Right hindlimb (tissue), 1 donor: ENCODE results near the gene LRRC2.
A peak's percentile ranks its signal among the peaks of the same experiment; 100 is the strongest.
"Not testable (repeated sequence)": the region's sequence is repeated elsewhere in the genome, so short reads cannot be mapped to it uniquely, and the experiment has no call there.

Source experiments
- DNase-seq: peaks from one replicate; pipeline ENCODE4 v3.0.0-alpha.2; 2018

The LRRC2 gene

DNA sequence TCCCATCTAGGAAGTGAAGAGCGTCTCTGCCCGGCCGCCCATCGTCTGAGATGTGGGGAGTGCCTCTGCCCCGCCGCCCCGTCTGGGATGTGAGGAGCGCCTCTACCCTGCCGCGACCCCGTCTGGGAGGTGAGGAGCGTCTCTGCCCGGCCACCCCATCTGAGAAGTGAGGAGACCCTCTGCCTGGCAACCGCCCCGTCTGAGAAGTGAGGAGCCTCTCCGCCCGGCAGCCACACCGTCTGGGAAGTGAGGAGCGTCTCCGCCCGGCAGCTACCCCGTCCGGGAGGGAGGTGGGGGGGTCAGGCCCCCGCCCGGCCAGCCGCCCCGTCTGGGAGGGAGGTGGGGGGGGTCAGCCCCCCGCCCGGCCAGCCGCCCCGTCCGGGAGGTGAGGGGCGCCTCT lies 71.6 kb downstream of the LRRC2 start:
- DNase-seq: not testable (repeated sequence)

DNA sequence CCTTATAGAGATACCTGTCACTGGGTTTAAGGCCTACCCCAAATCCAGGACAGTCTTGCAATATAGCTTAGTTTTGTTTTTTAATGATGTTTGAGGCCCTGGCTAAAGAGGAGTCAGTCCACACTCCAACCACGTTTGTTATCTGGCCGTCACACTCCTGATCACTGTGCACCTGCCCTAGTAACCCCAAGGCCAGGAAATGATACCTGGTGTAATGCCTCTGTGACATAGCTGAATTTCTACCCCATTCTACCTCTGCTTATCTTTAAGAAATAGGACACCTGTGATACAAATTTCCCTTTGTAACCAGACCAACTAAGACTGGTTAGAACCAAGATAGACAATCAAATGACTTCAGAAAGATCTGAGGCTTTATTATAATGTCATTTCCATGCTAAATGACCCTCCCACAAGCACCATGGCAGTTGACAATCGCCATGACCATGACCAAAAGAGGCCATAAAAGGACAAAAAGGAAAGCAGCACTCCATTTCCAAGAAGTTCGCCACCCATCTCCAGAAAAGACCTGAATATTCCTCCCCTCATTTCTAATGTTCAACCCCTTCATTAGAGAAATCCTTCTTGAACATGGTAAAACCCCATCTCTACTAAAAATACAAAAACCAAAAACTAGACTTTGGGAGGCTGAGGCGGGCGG lies 73.1 kb downstream of the LRRC2 start:
- no peak for DNase-seq

DNA sequence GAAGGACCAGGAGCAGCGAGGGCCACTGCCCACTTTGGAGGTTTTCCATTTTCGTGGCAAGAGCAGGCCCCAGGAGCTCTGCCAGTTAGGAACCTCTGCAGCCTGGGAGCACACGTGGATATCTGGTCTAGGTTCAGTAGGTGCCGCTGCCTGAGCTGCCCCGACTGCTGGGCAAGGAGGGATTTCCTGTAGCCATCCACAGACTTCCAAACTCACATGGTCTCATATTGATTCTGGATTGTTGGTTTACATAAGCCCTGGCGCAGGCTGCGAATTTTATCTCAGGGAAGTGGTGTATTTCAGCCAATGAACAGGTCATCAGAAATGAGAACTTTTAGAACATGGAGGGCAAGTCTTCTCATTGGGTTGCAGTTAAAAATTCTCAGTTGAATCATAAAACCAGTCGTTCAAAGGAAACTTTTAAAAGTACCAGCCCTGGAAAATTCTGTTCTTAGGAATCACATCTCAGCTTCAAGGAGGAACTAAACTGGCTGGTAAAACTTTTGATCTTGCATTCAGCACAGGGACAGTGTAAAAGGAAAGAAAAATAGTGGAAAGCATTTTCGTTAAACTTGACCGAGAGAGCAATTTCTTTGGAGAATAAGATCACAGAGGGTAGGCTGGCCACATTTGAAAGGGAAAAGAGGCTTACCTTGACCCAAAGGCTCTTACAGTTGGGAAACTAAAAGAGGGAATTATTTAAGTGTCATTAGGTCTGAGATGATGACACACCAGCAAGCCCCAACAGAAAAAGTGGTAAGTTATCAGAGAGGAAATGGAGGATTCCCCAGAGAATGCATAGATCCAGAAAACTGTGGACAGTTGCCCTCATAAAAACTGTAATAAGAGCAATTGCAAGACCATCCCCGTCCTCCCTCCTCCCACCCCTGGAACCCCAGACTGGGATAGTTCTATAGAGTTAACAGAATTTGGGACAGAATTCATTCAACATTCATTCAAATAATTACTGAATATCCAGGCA lies 74.7 kb downstream of the LRRC2 start:
- DNase-seq: no peak

DNA sequence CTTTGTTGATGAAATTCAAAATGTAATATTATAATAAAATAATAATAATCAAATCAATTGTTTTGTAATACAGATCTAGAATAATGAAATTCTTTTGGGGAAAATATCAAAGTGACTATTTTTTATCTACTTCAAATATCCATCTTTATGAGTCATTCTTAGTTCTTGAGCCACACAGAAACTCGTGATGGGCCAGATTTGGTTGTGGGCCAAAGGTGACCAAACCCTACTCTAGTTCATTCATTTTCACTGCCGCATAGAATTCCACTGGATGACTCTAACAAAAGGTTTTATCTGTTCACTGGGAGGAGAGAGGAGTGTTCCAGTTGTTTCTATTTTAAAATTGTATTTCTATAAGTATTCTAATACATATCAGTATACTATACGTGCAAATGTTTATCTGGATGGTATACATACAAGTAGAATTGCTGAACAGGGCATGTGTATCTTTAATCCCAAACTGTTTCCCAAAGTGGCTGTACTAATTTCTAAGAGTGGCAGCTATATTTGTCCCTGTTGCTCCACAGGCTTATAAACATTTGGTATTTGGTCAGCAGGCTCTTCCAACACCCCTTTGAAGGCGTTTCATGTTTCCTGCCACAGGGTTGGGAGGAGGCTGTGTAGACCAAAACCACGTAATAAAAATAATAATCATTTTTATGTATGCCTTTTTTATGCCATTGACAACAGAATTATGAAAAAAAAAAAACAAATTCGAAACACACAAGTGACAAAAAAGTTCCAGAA lies 75.6 kb downstream of the LRRC2 start:
- no peak for DNase-seq

DNA sequence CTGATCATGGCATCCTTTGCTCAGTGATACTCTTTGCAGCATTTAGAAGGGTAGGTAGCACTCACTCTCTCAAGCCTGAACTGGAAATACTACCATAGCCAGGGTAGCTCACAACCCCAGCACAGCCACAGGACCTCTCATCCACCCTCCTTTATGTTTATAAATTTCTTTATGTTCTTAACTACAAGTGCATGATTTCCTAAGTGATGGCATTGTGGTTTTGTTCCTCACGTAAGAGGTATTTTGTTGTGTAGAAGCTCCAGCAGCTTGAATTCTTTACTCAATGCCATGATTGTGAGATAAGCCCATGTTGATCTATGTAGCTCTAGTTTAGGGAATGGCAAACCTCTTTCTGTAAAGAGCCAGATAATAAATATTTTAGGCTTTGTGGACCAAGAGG lies 76.2 kb downstream of the LRRC2 start:
- no peak for DNase-seq

DNA sequence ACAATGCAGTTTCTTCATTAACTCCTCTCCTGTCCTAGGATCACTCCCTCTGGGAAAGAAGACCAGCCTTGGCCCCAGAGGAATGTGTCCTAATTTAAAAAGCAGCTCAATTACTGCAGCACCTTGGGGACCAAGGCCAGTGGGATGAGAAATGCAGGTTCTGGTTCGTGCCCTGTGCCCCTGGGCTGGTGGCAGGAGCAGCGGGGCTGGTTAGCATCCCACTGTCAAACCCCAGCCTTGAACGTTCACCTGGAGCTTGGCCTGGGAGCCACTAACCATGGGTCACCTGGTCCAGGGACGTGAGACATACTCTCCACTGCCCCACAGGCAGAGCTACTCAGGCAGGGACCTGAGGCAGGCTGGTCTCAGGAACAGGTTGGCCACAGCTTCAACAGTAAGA lies 76.7 kb downstream of the LRRC2 start:
- DNase-seq: no peak

DNA sequence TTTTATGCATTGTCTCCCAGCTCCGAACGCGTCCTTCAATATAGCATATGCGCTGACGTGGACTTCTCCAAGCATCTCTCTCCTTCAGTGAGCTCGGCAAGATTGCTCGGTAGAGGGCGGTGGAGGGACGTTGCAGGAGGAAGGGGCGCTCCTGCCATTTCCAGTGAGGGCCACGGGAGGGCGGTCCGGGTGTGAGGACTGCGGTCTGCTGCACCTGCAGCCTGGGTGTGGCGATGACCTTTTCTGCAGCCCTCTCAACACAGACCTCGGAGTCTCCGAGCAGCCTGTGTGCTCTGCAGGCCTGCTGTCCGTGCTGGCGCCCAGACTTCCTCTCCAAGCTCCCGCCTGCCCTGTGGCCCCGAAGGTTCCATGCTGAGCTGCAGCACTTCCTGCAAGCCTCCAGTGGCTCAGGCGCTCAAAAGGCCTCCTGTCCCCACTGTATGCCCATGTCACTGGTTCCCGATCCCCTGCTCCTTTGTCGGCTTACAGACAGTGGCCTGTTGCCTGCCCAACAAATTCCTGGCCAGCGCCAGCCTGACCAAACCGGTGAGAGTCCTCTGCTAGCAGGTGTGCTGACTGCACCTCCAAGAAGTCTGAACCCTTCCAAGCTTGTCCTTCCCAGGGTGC lies 77.3 kb downstream of the LRRC2 start:
- peak; percentile 92 for DNase-seq

DNA sequence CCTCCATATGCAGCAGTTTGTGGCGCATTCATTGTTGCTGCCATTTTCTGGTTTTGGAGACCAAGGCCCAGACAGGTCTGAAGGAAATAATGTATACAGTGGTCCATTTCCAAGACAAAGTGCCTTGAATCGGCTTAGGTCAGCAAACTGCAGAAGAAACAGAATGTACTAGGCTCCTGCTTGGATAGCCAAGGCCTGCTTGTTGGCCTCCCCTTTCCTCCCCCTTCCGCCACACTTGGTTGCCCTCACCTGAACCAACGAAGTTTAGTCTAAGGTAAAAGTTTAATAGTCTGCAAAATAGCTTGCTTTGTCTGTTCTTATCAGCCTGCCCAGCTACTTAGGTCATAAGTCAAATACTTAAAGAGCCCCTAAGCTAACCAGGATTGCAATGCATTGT lies 80.3 kb downstream of the LRRC2 start:
- no peak for DNase-seq

DNA sequence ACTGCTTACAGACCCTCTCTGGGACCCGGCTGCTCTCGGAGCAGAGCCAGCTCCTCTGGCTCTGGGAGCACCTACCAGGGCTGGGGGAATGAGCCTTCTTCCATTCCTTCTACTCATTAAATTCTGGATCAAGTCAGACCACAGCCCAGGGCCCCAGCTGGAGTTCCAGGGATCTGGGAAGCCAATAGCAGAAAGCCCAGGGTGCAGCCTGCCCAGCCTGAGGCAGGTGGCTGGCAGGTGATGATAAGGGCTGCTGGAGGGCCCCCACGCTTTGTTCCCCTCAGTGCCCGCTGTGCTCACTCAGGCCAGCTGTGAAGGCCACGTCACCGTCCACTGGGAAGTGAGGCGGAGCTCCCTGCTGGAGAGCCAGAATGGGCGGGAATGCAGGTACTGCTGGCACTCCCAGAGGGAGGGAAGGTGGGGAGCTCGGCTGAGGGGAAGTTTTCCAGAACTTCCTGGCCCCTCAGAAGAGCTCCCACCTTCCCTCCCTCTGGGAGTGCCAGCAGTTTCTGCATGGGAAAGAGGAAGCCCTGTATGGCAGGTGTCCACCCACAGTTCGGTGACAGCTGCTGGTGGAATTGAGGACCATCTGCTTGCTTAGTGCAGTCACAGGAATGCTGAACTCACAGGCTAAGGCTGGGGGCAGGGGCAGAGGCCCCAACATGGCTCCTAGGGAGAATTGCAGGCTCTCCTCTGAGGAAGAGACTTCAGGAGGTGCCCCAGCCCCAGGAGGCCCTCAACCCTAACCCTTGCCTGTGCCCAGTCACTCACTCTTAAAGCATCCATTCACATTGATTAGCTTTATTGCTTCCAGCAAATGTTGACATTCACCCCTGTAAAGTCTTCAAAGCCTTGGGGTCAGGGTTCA lies 81.0 kb downstream of the LRRC2 start:
- DNase-seq: peak; percentile 68

DNA sequence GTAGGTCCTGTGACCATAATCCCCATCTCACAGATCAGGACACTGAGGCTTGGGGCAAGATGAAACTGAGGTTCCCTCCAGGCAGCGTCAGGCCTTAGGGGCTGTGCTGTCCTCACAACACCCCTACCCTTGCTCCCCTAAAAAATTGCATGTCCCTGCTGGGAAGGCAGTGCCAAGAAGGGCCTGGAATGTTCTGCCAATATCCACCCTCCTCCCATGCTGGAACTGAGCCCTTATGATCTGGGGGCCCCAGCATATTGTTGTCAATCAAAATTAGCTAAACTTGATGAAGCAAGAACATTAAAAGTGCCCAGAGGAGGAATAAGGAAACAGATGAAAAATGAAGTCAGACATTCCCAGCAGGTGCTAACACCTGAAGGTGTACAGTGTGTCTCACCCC lies 81.7 kb downstream of the LRRC2 start:
- DNase-seq: no peak

DNA sequence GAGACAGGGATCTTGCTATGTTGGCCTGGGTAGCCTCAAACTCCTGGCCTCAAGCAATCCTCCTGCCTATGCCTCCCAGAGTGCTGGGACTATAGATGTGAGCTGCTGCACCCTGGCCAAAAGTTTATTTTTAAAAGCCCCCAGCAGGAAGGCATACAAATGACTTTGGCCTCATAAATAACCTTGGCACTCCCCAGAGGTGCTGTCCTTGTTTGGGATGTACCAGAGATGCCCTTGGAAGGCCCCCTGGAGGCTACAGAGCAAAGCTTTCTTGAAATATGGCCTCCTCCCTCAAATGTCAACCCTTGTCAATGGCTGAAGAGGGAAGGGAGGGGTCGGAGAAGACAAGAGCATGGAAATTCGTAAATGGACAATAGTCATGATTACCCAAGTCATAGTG lies 82.3 kb downstream of the LRRC2 start:
- DNase-seq: no peak

DNA sequence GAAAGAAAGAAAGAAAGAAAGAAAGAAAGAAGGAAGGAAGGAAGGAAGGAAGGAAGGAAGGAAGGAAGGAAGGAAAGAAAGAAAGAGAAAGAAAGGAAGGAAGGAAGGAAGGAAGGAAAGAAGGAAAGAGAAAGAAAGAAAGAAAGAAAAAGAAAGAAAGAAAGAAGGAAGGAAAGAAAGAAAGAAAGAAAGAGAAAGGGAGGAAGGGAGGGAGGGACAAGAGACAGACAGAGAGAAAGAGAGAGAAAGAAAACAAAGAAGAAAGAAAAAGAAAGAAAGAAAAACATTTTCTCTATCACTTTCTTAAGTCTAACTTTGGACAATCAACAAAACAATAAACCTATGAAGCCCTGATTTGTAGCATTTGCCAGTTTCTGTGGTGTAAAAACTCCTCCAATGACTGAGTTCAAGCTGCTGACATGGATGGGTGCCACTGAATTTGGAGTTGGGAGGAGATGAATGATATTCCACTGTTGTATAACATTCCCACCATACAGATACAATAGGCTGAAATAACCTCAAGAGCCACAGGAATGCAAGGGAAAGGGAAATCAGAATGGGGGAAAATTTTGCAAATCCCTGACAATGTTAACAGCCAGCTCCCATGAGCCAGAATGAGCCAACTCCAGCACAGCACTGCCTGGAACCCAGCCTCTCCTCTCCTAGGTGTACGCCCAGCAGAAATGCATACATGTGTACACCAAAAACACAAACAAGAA lies 83.3 kb downstream of the LRRC2 start:
- peak; percentile 44 for DNase-seq

DNA sequence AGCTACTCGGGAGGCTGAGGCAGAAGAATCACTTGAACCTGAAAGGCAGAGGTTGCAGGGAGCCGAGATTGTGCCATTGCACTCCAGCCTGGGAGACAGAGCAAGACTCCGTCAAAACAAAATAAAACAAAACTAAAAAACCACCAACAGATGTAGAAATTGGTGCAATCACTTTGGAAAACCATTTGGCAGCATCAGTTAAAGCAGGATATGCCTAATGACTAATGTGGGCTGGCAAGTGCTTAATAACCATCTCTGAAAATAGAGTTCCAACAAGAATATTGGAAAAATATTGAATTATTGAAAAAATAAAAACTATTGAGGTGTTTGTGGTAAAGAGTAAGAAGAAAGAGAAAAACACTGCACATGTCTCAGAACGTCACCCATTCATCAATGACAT lies 84.5 kb downstream of the LRRC2 start:
- DNase-seq: no peak

DNA sequence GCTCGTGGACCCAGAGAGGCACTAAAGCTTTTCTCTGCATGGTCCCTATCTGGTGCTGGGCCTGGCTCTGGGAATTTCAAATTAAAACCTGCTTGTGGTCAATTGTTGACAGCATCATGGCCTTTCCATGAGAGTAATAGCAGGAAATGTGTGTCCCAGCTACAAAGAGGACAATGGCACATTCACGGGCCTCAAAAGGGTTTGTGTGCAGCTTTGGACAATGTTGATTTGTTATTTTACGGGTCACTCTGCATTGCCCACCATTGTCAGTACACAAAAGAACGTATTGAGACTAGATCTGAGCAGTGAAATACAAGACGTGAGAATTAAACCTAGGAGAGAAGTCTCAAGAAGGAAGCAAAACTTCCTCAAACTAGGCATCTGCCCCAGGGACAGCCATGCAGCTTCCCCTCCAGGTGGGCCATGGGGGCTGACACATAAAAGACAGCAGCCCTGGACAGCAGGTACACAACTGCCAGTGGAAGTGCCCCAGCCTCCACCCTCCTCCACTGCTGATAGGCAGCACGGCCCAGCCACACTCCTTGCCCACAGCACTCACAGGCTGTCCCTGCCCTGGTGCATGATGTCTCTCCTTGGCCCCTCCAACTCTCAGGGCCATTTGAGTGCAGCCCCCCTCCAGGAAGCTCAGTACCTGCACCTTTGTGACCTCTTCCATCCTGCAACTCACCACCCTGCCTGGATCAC lies 85.5 kb downstream of the LRRC2 start:
- DNase-seq: no peak

DNA sequence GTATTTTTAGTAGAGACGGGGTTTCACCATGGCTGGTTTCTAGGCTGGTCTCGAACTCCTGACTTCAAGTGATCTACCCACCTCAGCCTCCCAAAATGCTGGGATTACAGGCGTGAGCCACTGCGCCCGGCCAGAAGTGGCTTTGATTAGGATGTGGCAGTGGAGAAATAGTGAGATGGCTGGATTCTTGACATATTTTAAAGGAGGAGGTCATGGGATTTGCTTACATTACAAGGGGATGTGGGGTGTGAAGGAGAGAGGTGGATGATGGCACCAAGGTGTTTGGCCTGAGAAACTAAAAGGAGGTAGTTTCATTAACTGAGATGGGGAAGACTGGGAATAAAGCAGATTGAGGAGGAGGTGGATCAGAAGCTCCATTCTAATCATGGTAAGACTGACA lies 86.4 kb downstream of the LRRC2 start:
- no peak for DNase-seq

DNA sequence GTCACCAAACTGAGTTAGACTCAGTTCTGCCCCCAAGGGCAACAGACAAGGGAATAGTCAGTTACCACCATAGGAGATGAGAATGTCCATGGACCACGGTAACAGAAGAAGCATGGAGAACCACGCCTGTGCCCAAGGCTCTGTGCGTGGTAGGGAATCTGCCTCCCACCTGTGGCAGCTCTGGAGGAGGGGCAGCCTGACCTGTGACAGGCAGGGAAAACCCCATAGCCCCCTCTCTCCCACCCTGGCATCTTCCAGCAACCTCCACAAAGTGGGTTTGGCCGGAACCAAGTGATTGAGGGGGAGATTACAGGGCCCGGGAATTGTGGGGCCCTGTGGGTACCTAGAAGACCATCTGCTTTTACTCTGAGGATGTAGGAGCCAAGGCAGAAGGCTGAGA lies 87.1 kb downstream of the LRRC2 start:
- no peak for DNase-seq

DNA sequence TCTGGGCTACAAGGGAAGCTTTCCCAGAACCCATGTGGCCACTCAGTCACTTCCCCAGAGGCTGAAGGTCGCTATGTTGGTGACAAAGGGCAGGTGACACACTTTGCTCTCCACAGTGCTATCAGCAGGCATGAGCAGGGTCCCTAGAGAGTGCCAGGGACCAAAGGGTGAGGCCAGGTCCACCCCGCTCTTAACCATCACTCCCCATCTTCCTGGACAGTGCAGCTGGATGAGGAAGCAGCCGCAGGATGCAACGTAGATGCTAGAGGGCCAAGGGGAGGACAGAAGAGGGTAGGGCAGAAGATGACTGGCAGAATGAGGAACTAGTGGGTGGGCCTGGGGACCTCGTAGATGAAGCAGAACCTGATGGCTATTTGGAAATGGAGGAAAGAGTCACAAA lies 87.8 kb downstream of the LRRC2 start:
- DNase-seq: no peak

DNA sequence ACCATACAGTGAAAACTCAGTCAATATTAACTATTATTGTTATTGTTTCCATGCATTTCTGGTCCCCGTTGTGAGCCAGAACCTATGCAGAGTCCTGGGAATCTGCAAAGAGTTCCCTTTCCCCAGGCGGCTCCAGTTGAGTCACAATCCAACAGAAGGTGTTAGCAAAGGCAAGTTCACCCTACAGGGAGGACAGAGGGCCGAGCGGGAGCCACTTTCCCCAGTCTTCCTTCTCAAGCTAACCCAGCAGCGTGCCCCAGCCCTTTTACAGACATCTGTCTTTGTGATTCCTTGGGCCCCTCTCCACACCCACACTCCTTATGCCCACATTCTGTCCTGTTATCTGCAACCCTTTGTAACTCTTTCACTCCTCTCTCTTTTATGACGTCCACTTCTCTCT lies 88.3 kb downstream of the LRRC2 start:
- no peak for DNase-seq

DNA sequence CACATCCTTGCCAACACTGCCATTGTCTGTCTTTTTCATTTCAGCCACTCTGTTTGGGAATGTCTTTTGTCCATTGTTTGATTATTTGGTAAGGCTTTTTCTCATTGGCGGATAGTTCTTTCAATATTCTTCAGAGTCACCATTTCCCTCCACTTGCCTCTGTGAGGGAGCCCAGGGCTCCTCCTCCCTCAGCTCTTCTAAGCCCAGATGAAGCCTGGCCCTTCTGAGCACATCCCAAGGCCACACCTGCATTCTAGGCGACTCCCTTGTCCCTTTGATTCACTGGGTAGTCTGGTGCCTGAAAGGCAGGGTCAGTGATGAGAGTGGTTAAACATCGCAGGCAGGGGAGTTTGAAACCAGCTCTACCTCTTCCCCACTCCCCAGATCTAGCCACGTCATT lies 89.0 kb downstream of the LRRC2 start:
- no peak for DNase-seq

DNA sequence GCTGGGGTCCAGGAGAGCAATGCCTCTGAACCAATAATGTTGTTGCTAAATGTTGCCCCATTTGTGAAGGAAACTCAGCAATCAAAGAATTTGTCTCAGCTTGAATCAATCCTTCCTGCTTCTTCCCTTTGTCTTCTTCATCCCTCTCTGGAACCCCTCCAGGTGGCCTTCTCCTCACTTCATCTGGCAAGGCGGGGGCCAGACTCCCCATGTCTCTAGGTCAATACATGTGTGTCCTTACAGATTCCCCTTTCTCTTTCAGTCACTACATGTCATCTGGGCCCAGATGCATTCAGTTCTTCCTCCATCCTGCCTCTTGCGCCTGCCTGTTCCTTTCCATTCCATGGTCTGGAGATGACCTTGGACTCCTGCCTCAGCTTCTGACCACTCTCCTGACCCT lies 93.4 kb downstream of the LRRC2 start:
- DNase-seq: no peak
